Caco-2 (cell line): ENCODE measurements around the gene OR13J1. TPM values are rescaled to one million over a fixed set of nuclear protein-coding genes. Genes with fewer than 3 reads are reported as not detected.

Experiments used
- BruUV-seq: library from RNA; stranded (reverse); fragments of 400-500 nt; replicated peaks from 2 replicates; lab custom pipeline; 2021; lab: Mats Ljungman, UMichigan
- CTCF ChIA-PET: fragments of 300-600 bp; sonication (Branson Sonifier 250); formaldehyde crosslinking; loops from one replicate; lab custom pipeline; 2022; ENCODE audit warnings: antibody characterized with exemption; lab: Charles Lee
- POLR2A ChIA-PET: fragments of 300-600 bp; sonication (Branson Sonifier 250); formaldehyde crosslinking; loops from one replicate; lab custom pipeline; 2022; ENCODE audit warnings: antibody characterized with exemption; lab: Charles Lee
- DNase-seq, 2 experiments: peaks; one replicate each; pipeline versions ENCODE4 v3.0.0 to v3.0.0-alpha.2; 2020 to 2022
- H3K27me3 ChIP-seq: replicated peaks from 2 replicates; pipeline ENCODE4 v1.6.0; 2011; ENCODE audit warnings: low read length; ENCODE audit not compliant: control insufficient read depth, insufficient read depth
- H3K36me3 ChIP-seq: 2 replicates; pipeline ENCODE4 v1.5.1; 2011; ENCODE audit warnings: low read length; ENCODE audit not compliant: control insufficient read depth, insufficient read depth
- H3K4me1 ChIP-seq: fragments of 250-450 bp; sonication (Bioruptor Pico); 2 replicates; pipeline ENCODE4 v1.5.1; 2020; ENCODE audit warnings: mild to moderate bottlenecking
- H3K4me3 ChIP-seq: 2 replicates; pipeline ENCODE4 v1.5.1; 2011; ENCODE audit warnings: low read depth, mild to moderate bottlenecking, control low read depth, low read length
- H3K9me3 ChIP-seq: fragments of 250-450 bp; sonication (Bioruptor Pico); 2 replicates; pipeline ENCODE4 v1.5.1; 2020; ENCODE audit warnings: mild to moderate bottlenecking, moderate library complexity
- H3K27ac Mint-ChIP-seq: one replicate; pipeline ENCODE4 v1.8.0; 2022; ENCODE audit warnings: mixed read lengths; ENCODE audit not compliant: unreplicated experiment
- H3K27me3 Mint-ChIP-seq: one replicate; pipeline ENCODE4 v1.8.0; 2022; ENCODE audit warnings: mixed read lengths; ENCODE audit not compliant: insufficient read depth, unreplicated experiment
- H3K36me3 Mint-ChIP-seq: one replicate; pipeline ENCODE4 v1.8.0; 2022; ENCODE audit warnings: mild to moderate bottlenecking, mixed read lengths; ENCODE audit not compliant: insufficient read depth, unreplicated experiment
- H3K4me1 Mint-ChIP-seq: one replicate; pipeline ENCODE4 v1.8.0; 2022; ENCODE audit warnings: low read depth, mixed read lengths; ENCODE audit not compliant: unreplicated experiment
- H3K4me3 Mint-ChIP-seq: one replicate; pipeline ENCODE4 v1.8.0; 2022; ENCODE audit warnings: mild to moderate bottlenecking, moderate library complexity, mixed read lengths; ENCODE audit not compliant: unreplicated experiment
- H3K9me3 Mint-ChIP-seq: one replicate; pipeline ENCODE4 v1.8.0; 2022; ENCODE audit warnings: mixed read lengths; ENCODE audit not compliant: unreplicated experiment
- intact Hi-C: fragments of 100-400 bp; cut with micrococcal nuclease; formaldehyde crosslinking; loops from one replicate; pipeline ENCODE4 v1.10.0; 2022; ENCODE audit not compliant: unreplicated experiment
- total RNA-seq: library from RNA; stranded (reverse); gene quantifications from 2 replicates; pipeline ENCODE4 v1.2.3, GENCODE V29; 2022
- TF ChIP-seq, protein P1 (sequence below), 2 experiments: fragments of 200-600 bp in 1 of 2; IDR thresholded peaks; 1 replicate in 1 of 2; 2 replicates in 1 of 2; pipeline versions ENCODE4 v1.5.1 to v1.8.0; 2011 to 2022; ENCODE audit warnings: antibody characterized with exemption in 1 of 2, control low read depth in 1 of 2, inconsistent platforms in 1 of 2, low read depth in 1 of 2, low read length in 1 of 2, mild to moderate bottlenecking in 1 of 2, moderate library complexity in 1 of 2; ENCODE audit not compliant: insufficient read depth in 1 of 2, severe bottlenecking in 1 of 2, unreplicated experiment in 1 of 2

The OR13J1 gene
- total RNA-seq, 1 experiment from 2014 or later = not detected

DNA sequence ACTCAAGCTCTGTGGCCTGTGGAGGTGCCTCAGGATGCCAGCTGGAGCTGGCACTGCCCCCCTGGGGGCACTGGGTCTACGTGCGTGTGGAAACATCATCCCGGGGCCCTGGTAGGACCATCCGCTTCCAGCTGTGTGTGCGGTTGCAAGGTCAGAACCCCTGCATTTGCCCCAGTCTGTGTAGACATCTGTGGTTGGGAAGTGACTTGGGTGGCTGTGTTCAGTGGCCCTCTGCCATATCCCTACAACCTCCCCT is 28.6 kb downstream of the OR13J1 start:
- H3K4me3 Mint-ChIP-seq = no peak overlapping the region

DNA sequence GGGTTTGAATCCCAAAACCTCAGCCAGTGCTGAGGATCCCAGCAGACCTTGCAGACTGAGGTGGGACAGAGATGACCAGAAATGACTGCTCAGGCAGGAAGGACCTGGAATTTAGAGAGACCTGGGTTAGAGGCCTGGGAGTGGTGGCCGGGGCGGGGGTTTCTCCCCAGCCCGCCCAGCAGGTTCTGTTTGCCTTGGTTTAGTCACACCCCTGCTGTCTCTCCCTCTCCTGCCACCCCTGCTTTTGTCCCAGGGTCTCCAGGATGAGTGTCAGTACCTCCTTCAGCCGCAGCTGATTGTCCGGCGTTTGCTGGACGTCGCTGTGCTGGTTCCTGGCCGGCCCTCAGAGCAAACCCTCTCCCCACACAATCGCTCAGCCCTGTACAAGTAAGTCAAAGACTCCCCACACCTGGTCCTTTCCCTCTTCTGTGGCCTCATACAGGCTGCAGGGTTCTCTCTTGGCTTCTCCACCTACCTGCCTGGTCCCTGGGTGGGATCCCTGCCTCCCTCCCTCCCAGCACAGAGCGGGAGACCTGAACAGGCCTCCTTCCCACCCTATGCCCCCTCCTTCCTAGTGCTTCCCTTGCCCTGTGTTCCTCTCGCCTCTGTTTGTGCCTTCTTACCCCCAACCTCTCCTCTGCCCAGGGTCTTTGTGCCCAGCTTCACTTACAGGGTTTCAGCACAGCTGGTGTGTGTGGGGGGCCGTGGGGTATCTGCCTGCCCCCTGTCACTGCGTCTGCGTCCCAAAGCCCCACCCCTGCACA is 29.1 kb downstream of the OR13J1 start:
- Mint-ChIP-seq H3K9me3 (no peaks in the 10 kb centered on the region), H3K36me3 (no peaks in the 10 kb centered on the region), H3K27me3 (no peaks in the 10 kb centered on the region), H3K4me3 (no peak overlapping the region), H3K27ac (no peak overlapping the region), H3K4me1 (peaks cover 16% of the 10 kb centered on the region)
- H3K4me1 ChIP-seq = peaks cover 5% of the 10 kb centered on the region
- intact Hi-C loops = no loop called here
- POLR2A ChIA-PET = no interaction called here
- H3K27me3 ChIP-seq = no peaks in the 10 kb centered on the region
- BruUV-seq = no TSS peak
- TF ChIP-seq, protein P1, sequence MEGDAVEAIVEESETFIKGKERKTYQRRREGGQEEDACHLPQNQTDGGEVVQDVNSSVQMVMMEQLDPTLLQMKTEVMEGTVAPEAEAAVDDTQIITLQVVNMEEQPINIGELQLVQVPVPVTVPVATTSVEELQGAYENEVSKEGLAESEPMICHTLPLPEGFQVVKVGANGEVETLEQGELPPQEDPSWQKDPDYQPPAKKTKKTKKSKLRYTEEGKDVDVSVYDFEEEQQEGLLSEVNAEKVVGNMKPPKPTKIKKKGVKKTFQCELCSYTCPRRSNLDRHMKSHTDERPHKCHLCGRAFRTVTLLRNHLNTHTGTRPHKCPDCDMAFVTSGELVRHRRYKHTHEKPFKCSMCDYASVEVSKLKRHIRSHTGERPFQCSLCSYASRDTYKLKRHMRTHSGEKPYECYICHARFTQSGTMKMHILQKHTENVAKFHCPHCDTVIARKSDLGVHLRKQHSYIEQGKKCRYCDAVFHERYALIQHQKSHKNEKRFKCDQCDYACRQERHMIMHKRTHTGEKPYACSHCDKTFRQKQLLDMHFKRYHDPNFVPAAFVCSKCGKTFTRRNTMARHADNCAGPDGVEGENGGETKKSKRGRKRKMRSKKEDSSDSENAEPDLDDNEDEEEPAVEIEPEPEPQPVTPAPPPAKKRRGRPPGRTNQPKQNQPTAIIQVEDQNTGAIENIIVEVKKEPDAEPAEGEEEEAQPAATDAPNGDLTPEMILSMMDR (IDR thresholded peaks at IDR 0.05; ENCODE audit: insufficient read depth in 1 of 2, low read depth in 1 of 2, low read length in 1 of 2, severe bottlenecking in 1 of 2, unreplicated experiment in 1 of 2) = no peak
- DNase-seq = no peak
- peaks cover under 1% of the 10 kb centered on the region; the same call in 1 of the 2 replicates for H3K36me3 ChIP-seq
- H3K4me3 ChIP-seq = no peak overlapping the region
- CTCF ChIA-PET = no interaction called here
- H3K9me3 ChIP-seq = no peaks in the 10 kb centered on the region

More for the DNA sequence above, 28.6 kb downstream of the OR13J1 start:
- H3K4me3 ChIP-seq = no peak overlapping the region
- H3K9me3 ChIP-seq = no peaks in the 10 kb centered on the region
- intact Hi-C loops = no loop called here
- ChIA-PET CTCF (no interaction called here), POLR2A (no interaction called here)
- H3K27ac Mint-ChIP-seq = no peak overlapping the region
- no peaks in the 10 kb centered on the region for H3K36me3 Mint-ChIP-seq
- H3K36me3 ChIP-seq = no peaks in the 10 kb centered on the region
- TF ChIP-seq, protein P1 (IDR thresholded peaks at IDR 0.05; ENCODE audit: insufficient read depth in 1 of 2, low read depth in 1 of 2, low read length in 1 of 2, severe bottlenecking in 1 of 2, unreplicated experiment in 1 of 2) = no peak
- H3K27me3 ChIP-seq = no peaks in the 10 kb centered on the region
- H3K9me3 Mint-ChIP-seq = no peaks in the 10 kb centered on the region
- DNase-seq = no peak
- BruUV-seq = no TSS peak
- no peaks in the 10 kb centered on the region for H3K27me3 Mint-ChIP-seq
- H3K4me1 ChIP-seq = peaks cover 4% of the 10 kb centered on the region; the same call in 1 of the 2 replicates
- peaks cover 15% of the 10 kb centered on the region for H3K4me1 Mint-ChIP-seq

DNA sequence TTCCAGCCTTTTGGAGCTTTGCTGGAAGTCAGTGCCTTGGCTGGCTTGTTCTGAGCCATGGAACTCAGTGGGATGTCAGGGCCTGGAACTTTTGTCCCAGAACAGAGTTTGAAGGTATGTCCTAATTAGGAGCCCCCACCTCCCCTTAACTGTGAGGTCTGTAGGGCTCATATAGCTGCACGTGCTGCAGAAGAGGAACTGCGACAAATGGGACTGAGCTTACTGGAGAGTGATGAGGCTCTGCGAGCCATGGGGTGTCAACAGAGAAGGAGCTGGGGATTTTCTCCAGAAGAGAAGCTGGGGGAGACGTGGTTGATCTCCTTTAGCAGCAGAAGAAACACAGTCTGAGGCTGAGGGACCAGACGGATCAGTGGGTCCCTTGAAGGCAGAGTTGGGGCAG is 30.3 kb downstream of the OR13J1 start:
- no peaks in the 10 kb centered on the region for H3K9me3 ChIP-seq
- Mint-ChIP-seq H3K4me1 (peaks cover 23% of the 10 kb centered on the region), H3K27me3 (no peaks in the 10 kb centered on the region), H3K9me3 (no peaks in the 10 kb centered on the region), H3K36me3 (peaks cover 4% of the 10 kb centered on the region), H3K4me3 (no peak overlapping the region), H3K27ac (no peak overlapping the region)
- DNase-seq = no peak
- H3K36me3 ChIP-seq = peaks cover 2% of the 10 kb centered on the region; the same call in 1 of the 2 replicates
- peaks cover 17% of the 10 kb centered on the region for H3K4me1 ChIP-seq
- ChIA-PET POLR2A (no interaction called here), CTCF (no interaction called here)
- intact Hi-C loops = no loop called here
- no peak overlapping the region for H3K4me3 ChIP-seq
- no peaks in the 10 kb centered on the region for H3K27me3 ChIP-seq
- BruUV-seq = no TSS peak
- TF ChIP-seq, protein P1 (IDR thresholded peaks at IDR 0.05; ENCODE audit: insufficient read depth in 1 of 2, low read depth in 1 of 2, low read length in 1 of 2, severe bottlenecking in 1 of 2, unreplicated experiment in 1 of 2) = no peak
